Measurements from ENCODE around the gene EYA2. TPM values are rescaled to one million over a fixed set of nuclear protein-coding genes. Genes with fewer than 3 reads are reported as not detected.
A peak's percentile ranks its signal among the peaks of the same experiment; 100 is the strongest.
"Not testable (repeated sequence)": the region's sequence is repeated elsewhere in the genome, so short reads cannot be mapped to it uniquely, and the experiment has no call there.

Gene EYA2
- polyA plus RNA-seq, 3 donors = 0.04 to 0.16 TPM; not detected in 1

DNA sequence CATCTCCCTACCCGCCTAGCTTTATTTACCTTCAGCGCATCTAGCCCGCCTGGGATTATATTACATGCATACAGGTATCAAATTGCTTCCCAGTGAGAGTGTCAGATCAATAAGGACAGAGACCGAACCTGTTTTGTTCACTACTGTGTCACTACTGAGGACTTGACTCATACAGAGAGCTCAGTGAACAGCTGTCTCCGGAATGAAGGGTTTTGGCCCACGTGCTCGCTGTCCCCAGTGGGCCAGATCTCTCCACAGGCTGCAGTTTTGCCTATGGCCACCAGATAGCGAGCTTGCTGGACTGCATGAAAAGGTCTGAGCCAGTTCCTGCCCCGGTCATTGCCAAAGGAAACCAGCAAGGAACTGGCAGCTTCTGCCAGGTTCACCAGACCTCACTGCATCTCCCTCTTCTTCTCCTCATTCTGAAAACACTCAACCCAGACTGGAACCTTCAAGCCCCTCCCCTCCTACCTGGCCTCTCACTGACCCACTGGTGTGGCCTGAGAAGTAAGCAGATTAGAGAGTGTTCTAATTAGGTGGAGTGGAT lies 311.0 kb downstream of the EYA2 start:
- TF ChIP-seq CTCF (IDR thresholded peaks at IDR 0.05) = peak; percentile 87
- Histone ChIP-seq H3K9ac (ENCODE audit: insufficient read depth, low read length, poor library complexity, severe bottlenecking) (no peak overlapping the region), H3K9me3 (replicated peaks in 1 of 2; ENCODE audit: control insufficient read depth in 1 of 2, insufficient read depth in 1 of 2, low read length in 2 of 2) (no peaks in the 10 kb centered on the region), H3K27ac (ENCODE audit: low read depth in 1 of 2, low read length in 2 of 2) (no peak overlapping the region), H3K4me1 (ENCODE audit: control insufficient read depth in 1 of 2, insufficient read depth in 2 of 2, low read length in 2 of 2) (no peaks in the 10 kb centered on the region), H3K4me3 (replicated peaks in 1 of 3; ENCODE audit: low read depth in 2 of 3, low read length in 3 of 3) (no peak overlapping the region), H4K20me1 (ENCODE audit: insufficient read depth, low read length) (no peaks in the 10 kb centered on the region), H3K4me2 (replicated peaks; ENCODE audit: extremely low read depth, low read length, poor library complexity, severe bottlenecking) (no peak overlapping the region), H3K36me3 (replicated peaks in 1 of 2; ENCODE audit: control insufficient read depth in 1 of 2, insufficient read depth in 2 of 2, low read length in 2 of 2) (peaks cover 17 to 26% of the 10 kb centered on the region in 2 donors), H3K27me3 (ENCODE audit: control insufficient read depth in 2 of 2, insufficient read depth in 2 of 2, low read length in 2 of 2) (no peaks in the 10 kb centered on the region), H3K79me2 (ENCODE audit: insufficient read depth, low read length) (no peaks in the 10 kb centered on the region), H2AFZ (ENCODE audit: insufficient read depth, low read depth, low read length, poor library complexity, severe bottlenecking) (no peak overlapping the region)
- peaks cover 2 to 14% (median 4%) of the 10 kb centered on the region in 7 donors for H3K9me3 Mint-ChIP-seq
- H3K4me3 Mint-ChIP-seq = no peak overlapping the region
- intact Hi-C loops (cut with micrococcal nuclease) = no loop called here
- no peak overlapping the region for H3K27ac Mint-ChIP-seq
- peaks cover 23% of the 10 kb centered on the region in 2 donors for H3K36me3 Mint-ChIP-seq
- peaks cover 5% of the 10 kb centered on the region for H3K4me1 Mint-ChIP-seq
- H3K27me3 Mint-ChIP-seq (ENCODE audit: low read depth in 3 of 3) = peaks cover 0 to 10% (median 2%) of the 10 kb centered on the region in 3 donors
- no peak for DNase-seq
- WGBS (ENCODE audit: insufficient coverage) = 95% methylated on average over 7 of the region's 9 CpGs

DNA sequence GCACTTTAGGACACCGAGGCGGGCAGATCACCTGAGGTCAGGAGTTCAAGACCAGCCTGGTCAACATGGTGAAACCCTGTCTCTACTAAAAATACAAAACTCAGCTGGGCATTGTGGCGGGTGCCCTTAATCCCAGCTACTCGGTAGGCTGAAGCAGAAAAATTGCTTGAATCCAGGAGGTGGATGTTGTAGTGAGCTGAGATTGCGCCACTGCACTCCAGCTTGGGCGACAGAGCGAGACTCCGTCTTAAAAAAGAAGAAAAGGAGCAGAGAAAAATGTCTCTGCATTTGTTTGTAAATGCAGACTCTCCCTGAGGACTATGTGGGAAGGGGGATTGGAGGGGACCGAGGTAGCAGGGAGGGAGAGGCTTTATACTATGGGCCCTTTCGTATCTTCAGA lies 311.9 kb downstream of the EYA2 start:
- not testable (repeated sequence) for H3K4me1 Mint-ChIP-seq

More for the DNA sequence above, 311.9 kb downstream of the EYA2 start:
- H3K27me3 ChIP-seq (ENCODE audit: control insufficient read depth in 2 of 2, insufficient read depth in 2 of 2, low read length in 2 of 2); H3K4me3 ChIP-seq (replicated peaks in 1 of 3; ENCODE audit: low read depth in 2 of 3, low read length in 3 of 3); intact Hi-C loops (cut with micrococcal nuclease); DNase-seq; H4K20me1 ChIP-seq (ENCODE audit: insufficient read depth, low read length); H2AFZ ChIP-seq (ENCODE audit: insufficient read depth, low read depth, low read length, poor library complexity, severe bottlenecking); H3K27ac ChIP-seq (ENCODE audit: low read depth in 1 of 2, low read length in 2 of 2); H3K4me2 ChIP-seq (replicated peaks; ENCODE audit: extremely low read depth, low read length, poor library complexity, severe bottlenecking); H3K79me2 ChIP-seq (ENCODE audit: insufficient read depth, low read length); H3K4me3 Mint-ChIP-seq; H3K27me3 Mint-ChIP-seq (ENCODE audit: low read depth in 3 of 3); H3K9ac ChIP-seq (ENCODE audit: insufficient read depth, low read length, poor library complexity, severe bottlenecking); H3K27ac Mint-ChIP-seq; H3K4me1 ChIP-seq (ENCODE audit: control insufficient read depth in 1 of 2, insufficient read depth in 2 of 2, low read length in 2 of 2); H3K9me3 ChIP-seq (replicated peaks in 1 of 2; ENCODE audit: control insufficient read depth in 1 of 2, insufficient read depth in 1 of 2, low read length in 2 of 2): not testable (repeated sequence)
- peaks cover 23% of the 10 kb centered on the region in 2 donors for H3K36me3 Mint-ChIP-seq
- WGBS (ENCODE audit: insufficient coverage) = 96% methylated on average over 5 of the region's 10 CpGs
- H3K36me3 ChIP-seq (replicated peaks in 1 of 2; ENCODE audit: control insufficient read depth in 1 of 2, insufficient read depth in 2 of 2, low read length in 2 of 2) = peaks cover 26 to 35% of the 10 kb centered on the region in 2 donors
- H3K9me3 Mint-ChIP-seq = peaks cover 2 to 14% (median 4%) of the 10 kb centered on the region in 7 donors

Measured in CD14-positive monocyte (primary cell).